ENCODE data around the gene STAT6.
"Not testable (repeated sequence)": the region's sequence is repeated elsewhere in the genome, so short reads cannot be mapped to it uniquely, and the experiment has no call there.

Gene STAT6

GRCh38 chr12:57126561-57126960 lies 15.4 kb upstream of the STAT6 start:
- DNase-seq, result no peak

GRCh38 chr12:57126061-57126460 lies 14.9 kb upstream of the STAT6 start:
- no peak for DNase-seq

GRCh38 chr12:57124261-57124877 lies 13.2 kb upstream of the STAT6 start:
- DNase-seq, result peak; percentile 31

- DNase-seq, result no peak
Observed at GRCh38 chr12:57123813-57124212, 12.7 kb upstream of the STAT6 start.

- not testable (repeated sequence) for DNase-seq
Observed at GRCh38 chr12:57120718-57121117, 9.6 kb upstream of the STAT6 start.

- DNase-seq, result no peak
Observed at GRCh38 chr12:57119294-57120085, 8.3 kb upstream of the STAT6 start.

- no peak for DNase-seq
Observed at GRCh38 chr12:57118711-57119271, 7.6 kb upstream of the STAT6 start.

- DNase-seq, result no peak
Observed at GRCh38 chr12:57116580-57117281, 5.6 kb upstream of the STAT6 start.

GRCh38 chr12:57112492-57113294 lies 1.5 kb upstream of the STAT6 start:
- DNase-seq, result peak; percentile 84

- peak; percentile 54 for DNase-seq
Observed at GRCh38 chr12:57110104-57111030, 795 bp downstream of the STAT6 start.

- no peak for DNase-seq
Observed at GRCh38 chr12:57109207-57110103, 1.7 kb downstream of the STAT6 start.

- DNase-seq, result peak; percentile 95
Observed at GRCh38 chr12:57107456-57108155, 3.6 kb downstream of the STAT6 start.

- DNase-seq, result no peak
Observed at GRCh38 chr12:57106021-57106708, 5.0 kb downstream of the STAT6 start.

- DNase-seq, result no peak
Observed at GRCh38 chr12:57105011-57105753, 6.0 kb downstream of the STAT6 start.

GRCh38 chr12:57104292-57104910 lies 6.8 kb downstream of the STAT6 start:
- DNase-seq, result no peak

- no peak for DNase-seq
Observed at GRCh38 chr12:57103856-57104255, 7.3 kb downstream of the STAT6 start.

- DNase-seq, result no peak
Observed at GRCh38 chr12:57101892-57102695, 9.1 kb downstream of the STAT6 start.

All from NCI-H526 treated with DMSO at 0.1 percent for 48 hours (cell line).